Central memory CD8-positive, alpha-beta T cell (primary cell): ENCODE measurements around the gene SOX9.
A peak's percentile ranks its signal among the peaks of the same experiment; 100 is the strongest.

ENCODE experiments used
- ATAC-seq: fragments of 150-1000 bp; cut with Tn5 transposase; replicated peaks from 2 replicates; pipeline ENCODE4 v1.10.0; 2022; ENCODE audit warnings: mild to moderate bottlenecking, moderate FRiP score, moderate number of reproducible peaks; ENCODE audit not compliant: poor library complexity, severe bottlenecking; ENCODE audit errors: extremely low read depth
- DNase-seq, 2 donors: peaks; one replicate each; pipeline ENCODE4 v3.0.0; 2021; ENCODE audit warnings: low spot score in 2 of 2
- H3K27ac Mint-ChIP-seq: one replicate; pipeline ENCODE4 v1.8.0; 2022; ENCODE audit warnings: low read depth, mild to moderate bottlenecking, moderate library complexity, mixed read lengths
- H3K27me3 Mint-ChIP-seq: one replicate; pipeline ENCODE4 v1.8.0; 2022; ENCODE audit warnings: mixed read lengths
- H3K36me3 Mint-ChIP-seq: one replicate; pipeline ENCODE4 v1.8.0; 2022; ENCODE audit warnings: mild to moderate bottlenecking, moderate library complexity, mixed read lengths; ENCODE audit not compliant: insufficient read depth
- H3K4me1 Mint-ChIP-seq: one replicate; pipeline ENCODE4 v1.8.0; 2022; ENCODE audit warnings: mixed read lengths
- H3K4me3 Mint-ChIP-seq: one replicate; pipeline ENCODE4 v1.8.0; 2022; ENCODE audit warnings: mild to moderate bottlenecking, moderate library complexity, mixed read lengths
- H3K9me3 Mint-ChIP-seq: one replicate; pipeline ENCODE4 v1.8.0; 2022; ENCODE audit warnings: mixed read lengths

The SOX9 gene

DNA sequence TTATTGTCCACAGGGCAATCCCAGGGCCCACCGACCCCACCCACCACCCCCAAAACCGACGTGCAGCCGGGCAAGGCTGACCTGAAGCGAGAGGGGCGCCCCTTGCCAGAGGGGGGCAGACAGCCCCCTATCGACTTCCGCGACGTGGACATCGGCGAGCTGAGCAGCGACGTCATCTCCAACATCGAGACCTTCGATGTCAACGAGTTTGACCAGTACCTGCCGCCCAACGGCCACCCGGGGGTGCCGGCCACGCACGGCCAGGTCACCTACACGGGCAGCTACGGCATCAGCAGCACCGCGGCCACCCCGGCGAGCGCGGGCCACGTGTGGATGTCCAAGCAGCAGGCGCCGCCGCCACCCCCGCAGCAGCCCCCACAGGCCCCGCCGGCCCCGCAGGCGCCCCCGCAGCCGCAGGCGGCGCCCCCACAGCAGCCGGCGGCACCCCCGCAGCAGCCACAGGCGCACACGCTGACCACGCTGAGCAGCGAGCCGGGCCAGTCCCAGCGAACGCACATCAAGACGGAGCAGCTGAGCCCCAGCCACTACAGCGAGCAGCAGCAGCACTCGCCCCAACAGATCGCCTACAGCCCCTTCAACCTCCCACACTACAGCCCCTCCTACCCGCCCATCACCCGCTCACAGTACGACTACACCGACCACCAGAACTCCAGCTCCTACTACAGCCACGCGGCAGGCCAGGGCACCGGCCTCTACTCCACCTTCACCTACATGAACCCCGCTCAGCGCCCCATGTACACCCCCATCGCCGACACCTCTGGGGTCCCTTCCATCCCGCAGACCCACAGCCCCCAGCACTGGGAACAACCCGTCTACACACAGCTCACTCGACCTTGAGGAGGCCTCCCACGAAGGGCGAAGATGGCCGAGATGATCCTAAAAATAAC lies 3.0 kb downstream of the SOX9 start:
- DNase-seq (no peak), ATAC-seq (no peak)
- Mint-ChIP-seq H3K9me3 (peaks cover 7% of the 10 kb centered on the region), H3K27me3 (peaks cover 60% of the 10 kb centered on the region), H3K27ac (no peak overlapping the region), H3K4me1 (peaks cover 11% of the 10 kb centered on the region), H3K36me3 (peaks cover 2% of the 10 kb centered on the region), H3K4me3 (peak overlapping the region; percentile 45)

DNA sequence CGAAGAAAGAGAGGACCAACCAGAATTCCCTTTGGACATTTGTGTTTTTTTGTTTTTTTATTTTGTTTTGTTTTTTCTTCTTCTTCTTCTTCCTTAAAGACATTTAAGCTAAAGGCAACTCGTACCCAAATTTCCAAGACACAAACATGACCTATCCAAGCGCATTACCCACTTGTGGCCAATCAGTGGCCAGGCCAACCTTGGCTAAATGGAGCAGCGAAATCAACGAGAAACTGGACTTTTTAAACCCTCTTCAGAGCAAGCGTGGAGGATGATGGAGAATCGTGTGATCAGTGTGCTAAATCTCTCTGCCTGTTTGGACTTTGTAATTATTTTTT lies 3.6 kb downstream of the SOX9 start:
- Mint-ChIP-seq H3K27ac (no peak overlapping the region), H3K9me3 (peaks cover 7% of the 10 kb centered on the region), H3K36me3 (peaks cover 2% of the 10 kb centered on the region), H3K27me3 (peaks cover 54% of the 10 kb centered on the region), H3K4me3 (peak overlapping the region; percentile 45), H3K4me1 (peaks cover 11% of the 10 kb centered on the region)
- DNase-seq (no peak), ATAC-seq (no peak)

DNA sequence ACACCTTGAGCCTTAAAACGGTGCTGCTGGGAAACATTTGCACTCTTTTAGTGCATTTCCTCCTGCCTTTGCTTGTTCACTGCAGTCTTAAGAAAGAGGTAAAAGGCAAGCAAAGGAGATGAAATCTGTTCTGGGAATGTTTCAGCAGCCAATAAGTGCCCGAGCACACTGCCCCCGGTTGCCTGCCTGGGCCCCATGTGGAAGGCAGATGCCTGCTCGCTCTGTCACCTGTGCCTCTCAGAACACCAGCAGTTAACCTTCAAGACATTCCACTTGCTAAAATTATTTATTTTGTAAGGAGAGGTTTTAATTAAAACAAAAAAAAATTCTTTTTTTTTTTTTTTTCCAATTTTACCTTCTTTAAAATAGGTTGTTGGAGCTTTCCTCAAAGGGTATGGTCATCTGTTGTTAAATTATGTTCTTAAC lies 4.4 kb downstream of the SOX9 start:
- H3K9me3 Mint-ChIP-seq, result peaks cover 7% of the 10 kb centered on the region
- ATAC-seq (no peak), DNase-seq (no peak)
- H3K4me3 Mint-ChIP-seq, result no peak overlapping the region
- no peak overlapping the region for H3K27ac Mint-ChIP-seq
- peaks cover 50% of the 10 kb centered on the region for H3K27me3 Mint-ChIP-seq
- H3K4me1 Mint-ChIP-seq, result peaks cover 11% of the 10 kb centered on the region
- H3K36me3 Mint-ChIP-seq, result peaks cover 2% of the 10 kb centered on the region

- DNase-seq (no peak), ATAC-seq (no peak)
- no peak overlapping the region for H3K4me3 Mint-ChIP-seq
- H3K36me3 Mint-ChIP-seq, result peaks cover 2% of the 10 kb centered on the region
- H3K27me3 Mint-ChIP-seq, result peaks cover 50% of the 10 kb centered on the region
- peaks cover 7% of the 10 kb centered on the region for H3K9me3 Mint-ChIP-seq
- no peak overlapping the region for H3K27ac Mint-ChIP-seq
- H3K4me1 Mint-ChIP-seq, result peaks cover 11% of the 10 kb centered on the region
Observed at GRCh38 chr17:72125742-72126141, 4.9 kb downstream of the SOX9 start.

DNA sequence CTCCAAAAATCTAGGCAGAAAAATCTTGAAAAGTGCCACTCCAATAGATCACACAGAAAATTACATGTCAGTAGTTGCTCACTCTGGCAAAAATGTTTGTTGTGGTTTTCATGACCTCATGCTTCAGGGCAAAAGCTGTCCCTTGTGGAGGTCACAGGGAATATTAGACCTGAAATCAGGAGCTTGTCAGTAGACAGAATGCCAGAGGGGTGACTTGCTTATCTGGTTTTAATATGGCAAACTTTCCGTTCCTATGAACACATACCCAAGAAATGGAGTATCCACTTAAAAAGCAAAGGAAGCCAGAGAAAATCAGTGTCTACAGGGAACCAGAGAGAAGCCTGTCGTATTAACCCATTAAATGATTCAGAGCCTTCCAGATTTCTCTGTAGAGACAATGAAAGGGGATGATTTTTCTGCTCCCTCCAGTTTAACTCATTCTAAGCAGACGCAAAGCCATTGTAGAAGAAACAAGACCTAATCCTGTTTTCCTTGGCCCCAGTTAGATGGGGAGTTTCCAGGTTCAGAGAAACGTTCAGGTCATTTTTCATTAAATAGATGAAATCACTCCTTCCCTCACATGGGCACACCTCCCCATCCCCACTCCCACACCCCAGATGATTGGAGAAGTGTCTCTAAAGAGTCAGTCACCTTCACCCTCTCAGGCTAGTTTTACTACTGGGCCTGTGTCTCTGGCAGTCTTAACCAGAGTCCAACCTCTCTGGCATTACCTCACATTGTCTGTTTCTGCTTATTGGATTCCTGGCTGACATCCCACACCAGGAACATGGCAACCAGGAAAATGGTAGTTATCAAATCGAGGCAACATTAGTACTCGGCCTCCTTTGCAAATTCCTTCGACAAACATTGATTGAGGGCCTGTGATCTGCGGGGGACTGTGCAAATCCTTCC lies 6.0 kb downstream of the SOX9 start:
- H3K9me3 Mint-ChIP-seq, result peaks cover 7% of the 10 kb centered on the region
- no peak overlapping the region for H3K4me3 Mint-ChIP-seq
- no peak overlapping the region for H3K27ac Mint-ChIP-seq
- peaks cover 11% of the 10 kb centered on the region for H3K4me1 Mint-ChIP-seq
- DNase-seq (no peak), ATAC-seq (no peak)
- peaks cover 43% of the 10 kb centered on the region for H3K27me3 Mint-ChIP-seq
- peaks cover 2% of the 10 kb centered on the region for H3K36me3 Mint-ChIP-seq

DNA sequence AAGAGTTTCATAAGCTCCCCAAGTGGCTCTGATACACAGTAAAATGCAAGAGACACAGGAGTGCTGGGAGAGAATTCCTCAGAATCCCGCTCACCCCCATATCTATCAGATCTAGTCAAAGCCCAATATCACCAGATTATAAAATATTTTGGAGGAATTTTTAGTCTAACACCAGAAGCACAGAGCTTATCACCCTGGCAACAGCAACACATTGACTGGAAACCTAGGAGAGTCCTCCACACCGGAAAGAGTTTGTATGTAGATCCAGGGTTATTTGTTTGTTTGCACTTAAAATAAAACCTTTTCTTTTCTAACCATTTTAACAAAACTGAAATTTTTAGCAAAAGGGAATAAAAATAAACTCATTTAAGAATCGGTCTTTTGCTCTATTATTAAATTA lies 7.2 kb downstream of the SOX9 start:
- peaks cover 7% of the 10 kb centered on the region for H3K9me3 Mint-ChIP-seq
- no peak for ATAC-seq

DNA sequence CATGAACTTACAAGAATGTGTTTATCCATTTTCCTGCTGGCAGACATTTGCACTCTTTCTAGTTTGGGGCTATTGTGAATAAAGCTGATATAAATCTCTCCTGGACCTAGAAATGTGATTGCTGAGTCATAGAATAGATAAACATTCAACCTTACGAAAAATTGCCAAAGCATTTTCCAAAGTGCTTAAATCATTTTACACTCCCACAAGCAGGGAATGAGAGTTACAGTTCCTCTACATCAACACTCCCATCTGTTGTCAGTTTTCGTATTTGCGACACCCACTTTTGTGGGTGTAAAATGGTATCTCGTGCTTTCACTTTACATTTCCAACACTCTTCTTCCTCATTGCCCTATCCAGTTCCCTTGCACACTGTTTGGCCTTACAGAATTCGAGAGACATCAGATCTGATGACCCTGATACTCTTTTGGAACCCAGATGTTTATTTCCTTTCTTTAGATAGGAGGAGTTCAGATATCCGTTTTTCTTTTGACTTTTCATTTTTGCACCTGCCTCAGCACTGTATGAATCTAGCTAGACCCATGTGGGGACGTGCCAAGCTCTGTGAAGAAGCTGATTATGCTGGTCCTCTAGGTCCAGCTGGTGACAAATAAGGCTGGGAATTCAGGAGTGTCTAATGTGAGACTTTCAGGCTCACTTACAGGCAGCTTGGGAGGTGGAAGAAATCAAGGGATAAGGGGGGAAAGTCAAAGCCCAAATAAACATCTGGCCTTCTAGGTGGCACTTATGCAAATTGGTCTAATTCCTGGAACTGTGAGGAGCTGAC lies 14.0 kb downstream of the SOX9 start:
- Mint-ChIP-seq H3K4me1 (no peaks in the 10 kb centered on the region), H3K4me3 (no peak overlapping the region), H3K27ac (no peak overlapping the region), H3K9me3 (peaks cover 13% of the 10 kb centered on the region), H3K27me3 (peaks cover 9% of the 10 kb centered on the region), H3K36me3 (peaks cover 2% of the 10 kb centered on the region)
- no peak for DNase-seq
- no peak for ATAC-seq

More for the DNA sequence above, 7.2 kb downstream of the SOX9 start:
- Mint-ChIP-seq H3K4me1 (peaks cover 8% of the 10 kb centered on the region), H3K36me3 (no peaks in the 10 kb centered on the region), H3K27ac (no peak overlapping the region), H3K4me3 (no peak overlapping the region), H3K27me3 (peaks cover 33% of the 10 kb centered on the region)
- DNase-seq, result no peak

DNA sequence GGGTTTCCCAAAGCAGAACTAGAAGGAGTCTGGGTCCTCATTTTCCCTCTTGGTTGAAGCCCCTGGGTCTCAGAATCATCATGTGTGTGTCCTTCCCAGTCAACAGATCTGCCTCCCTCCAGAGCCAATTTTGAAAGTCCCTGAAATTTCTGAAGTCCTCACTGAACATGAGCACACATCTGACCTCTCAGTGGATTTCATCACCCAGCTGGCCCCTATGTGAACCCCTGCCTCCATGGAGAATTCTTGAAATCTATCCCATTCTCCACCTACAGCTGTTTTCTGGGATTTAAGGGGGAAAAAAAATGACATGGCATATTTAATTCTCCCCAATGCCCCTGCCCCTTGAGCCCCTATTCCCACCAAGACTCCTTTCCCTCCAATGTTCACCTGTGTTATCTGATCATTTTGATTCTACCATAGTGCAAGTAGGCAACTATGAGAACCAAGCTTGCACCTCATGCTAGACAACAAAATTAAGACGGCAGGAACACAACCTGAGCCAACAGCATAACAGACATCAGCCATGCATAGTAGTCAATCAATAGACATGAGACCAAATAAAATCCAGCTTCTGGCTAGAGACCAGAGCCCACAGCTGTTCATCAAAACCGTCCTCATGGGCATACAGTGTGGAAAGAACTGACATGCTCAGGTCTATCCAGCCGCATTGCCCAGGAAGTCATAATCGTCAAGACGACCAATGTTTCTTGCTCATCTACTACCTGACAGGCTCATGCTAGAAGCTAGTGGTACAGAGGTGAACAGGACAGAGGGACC lies 14.9 kb downstream of the SOX9 start:
- Mint-ChIP-seq H3K4me3 (no peak overlapping the region), H3K27ac (no peak overlapping the region), H3K9me3 (peaks cover 13% of the 10 kb centered on the region), H3K4me1 (no peaks in the 10 kb centered on the region), H3K36me3 (peaks cover 2% of the 10 kb centered on the region), H3K27me3 (peaks cover 9% of the 10 kb centered on the region)
- ATAC-seq, result no peak
- DNase-seq, result no peak

DNA sequence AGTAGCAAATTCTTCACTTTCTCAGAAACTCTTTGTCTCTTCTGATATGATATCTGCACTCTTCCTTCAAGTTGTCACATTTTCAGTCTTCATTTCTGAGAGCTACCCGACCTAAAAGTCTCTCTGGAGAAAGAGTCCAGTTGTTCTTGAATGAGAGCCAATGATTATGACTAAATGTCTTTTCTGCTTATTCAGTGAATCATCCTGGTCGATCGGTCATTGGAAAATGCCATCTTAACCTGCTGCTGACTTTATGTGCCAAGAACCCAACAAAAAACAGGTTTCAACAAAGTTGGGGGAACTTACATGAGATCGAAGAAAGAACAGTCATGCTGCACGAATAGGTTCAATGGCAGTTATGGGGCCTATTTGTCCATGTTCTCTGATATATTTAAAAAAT lies 15.9 kb downstream of the SOX9 start:
- Mint-ChIP-seq H3K27ac (no peak overlapping the region), H3K4me3 (no peak overlapping the region), H3K36me3 (peaks cover 2% of the 10 kb centered on the region), H3K27me3 (peaks cover 9% of the 10 kb centered on the region), H3K9me3 (peaks cover 13% of the 10 kb centered on the region), H3K4me1 (no peaks in the 10 kb centered on the region)
- DNase-seq (no peak), ATAC-seq (no peak)

DNA sequence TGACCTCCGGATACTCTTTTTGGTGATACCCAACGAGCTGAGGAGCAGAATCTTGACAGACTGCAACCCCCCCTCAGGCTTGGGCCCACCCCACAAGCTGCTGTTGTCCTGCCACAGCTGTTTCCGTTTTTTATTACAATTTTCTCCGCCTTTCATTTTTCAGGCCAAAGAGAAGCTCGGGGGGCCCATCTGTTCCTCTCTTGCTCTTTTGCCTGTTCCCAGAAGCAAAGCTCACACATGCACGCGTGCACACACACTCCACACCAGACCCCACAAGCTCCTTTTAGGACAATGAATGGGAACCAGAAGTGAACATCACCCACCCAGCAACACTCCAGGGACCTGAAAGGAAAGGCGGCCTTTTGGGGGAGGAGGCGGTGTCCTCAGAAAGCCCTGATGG lies 16.3 kb downstream of the SOX9 start:
- Mint-ChIP-seq H3K27ac (no peak overlapping the region), H3K36me3 (peaks cover 2% of the 10 kb centered on the region), H3K4me1 (no peaks in the 10 kb centered on the region), H3K27me3 (peaks cover 9% of the 10 kb centered on the region), H3K9me3 (peaks cover 13% of the 10 kb centered on the region), H3K4me3 (no peak overlapping the region)
- no peak for DNase-seq
- no peak for ATAC-seq

- Mint-ChIP-seq H3K9me3 (peaks cover 13% of the 10 kb centered on the region), H3K27me3 (peaks cover 9% of the 10 kb centered on the region), H3K4me1 (no peaks in the 10 kb centered on the region), H3K36me3 (no peaks in the 10 kb centered on the region), H3K4me3 (no peak overlapping the region), H3K27ac (no peak overlapping the region)
- DNase-seq, result no peak
- no peak for ATAC-seq
Observed at GRCh38 chr17:72139212-72139611, 18.4 kb downstream of the SOX9 start.

DNA sequence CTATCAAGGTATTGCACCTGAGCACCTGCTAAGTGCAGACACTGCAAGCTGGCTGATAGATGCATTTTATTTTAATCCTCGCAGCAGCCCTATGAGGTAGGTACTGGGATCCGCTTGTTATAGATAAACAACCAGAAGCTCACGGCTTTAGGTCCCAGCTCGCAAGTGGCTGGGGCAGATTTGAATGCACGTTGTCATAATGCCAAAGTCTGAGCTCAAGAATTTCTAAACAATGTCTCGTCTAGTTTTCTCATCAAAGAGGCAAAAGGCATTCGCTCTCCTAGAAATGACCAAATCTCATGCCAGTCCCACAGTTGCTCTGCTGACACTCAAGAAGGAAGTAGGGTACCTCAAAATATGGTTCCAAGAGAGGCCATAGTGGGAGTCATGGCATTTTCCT lies 20.5 kb downstream of the SOX9 start:
- ATAC-seq, result no peak

More for the DNA sequence above, 20.5 kb downstream of the SOX9 start:
- Mint-ChIP-seq H3K4me1 (no peaks in the 10 kb centered on the region), H3K4me3 (no peak overlapping the region), H3K27ac (no peak overlapping the region), H3K9me3 (peaks cover 9% of the 10 kb centered on the region), H3K27me3 (no peaks in the 10 kb centered on the region), H3K36me3 (no peaks in the 10 kb centered on the region)
- no peak for DNase-seq
